AG04450 (cell line): ENCODE results near the gene CTTNBP2. TPM values are rescaled to one million over a fixed set of nuclear protein-coding genes. Genes with fewer than 3 reads are reported as not detected.

Source experiments
- CTCF ChIA-PET: fragments of 300-600, 350-600 bp; formaldehyde crosslinking; extraction: SDS; loops from one replicate; lab custom pipeline; 2022; ENCODE audit warnings: antibody characterized with exemption, inconsistent platforms; lab: Charles Lee
- POLR2A ChIA-PET: fragments of 350-600 bp; formaldehyde crosslinking; extraction: SDS; loops from one replicate; lab custom pipeline; 2021; ENCODE audit warnings: antibody characterized with exemption, inconsistent platforms; lab: Yijun Ruan, JAX
- DNase-seq: peaks from one replicate; pipeline ENCODE4 v3.0.0-alpha.2; 2011; ENCODE audit warnings: low read depth, low spot score
- H3K27ac ChIP-seq: one replicate; pipeline ENCODE4 v1.5.1; 2012; ENCODE audit warnings: low read depth, low read length, control low read depth
- H3K27me3 ChIP-seq: one replicate; pipeline ENCODE4 v1.6.0; 2012; ENCODE audit warnings: low read length; ENCODE audit not compliant: control insufficient read depth, insufficient read depth
- H3K4me3 ChIP-seq: 2 replicates; pipeline ENCODE4 v1.5.1; 2011; ENCODE audit warnings: mild to moderate bottlenecking, low read depth, low read length, control low read depth
- H3K9me3 ChIP-seq: 2 replicates; pipeline ENCODE4 v1.5.1; 2012; ENCODE audit warnings: low read length; ENCODE audit not compliant: control insufficient read depth, insufficient read depth
- polyA plus RNA-seq: library from polyadenylated mRNA; depleted of rRNA; stranded (reverse); fragments of >200 nt; gene quantifications from 2 replicates; pipeline ENCODE4 v1.2.3, GENCODE V29; 2011
- TF ChIP-seq, protein P1 (sequence below): IDR thresholded peaks from 2 replicates; pipeline ENCODE4 v1.5.1; 2011; ENCODE audit warnings: low read depth, low read length, control low read depth, inconsistent platforms

CTTNBP2 gene
- polyA plus RNA-seq, 1 experiment: 14.4 TPM

DNA sequence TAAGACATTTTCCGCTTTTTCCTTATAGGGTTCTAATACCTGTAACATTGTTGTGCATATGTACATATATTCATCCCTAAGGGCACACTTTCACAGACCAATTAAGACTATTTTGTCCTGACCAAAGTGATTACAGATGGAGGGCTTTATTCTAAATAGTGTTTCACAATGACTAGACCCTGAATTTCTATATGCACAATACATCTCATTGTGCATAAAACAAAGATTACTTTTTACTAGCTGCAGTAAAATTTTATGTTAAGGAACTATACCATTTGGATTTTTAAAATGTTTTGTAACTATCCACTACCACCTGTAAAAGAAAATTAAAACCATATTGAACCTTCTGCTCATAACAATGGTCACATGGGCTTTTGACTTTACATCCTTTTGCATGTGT is 87.8 kb downstream of the CTTNBP2 start:
- TF ChIP-seq, protein P1, sequence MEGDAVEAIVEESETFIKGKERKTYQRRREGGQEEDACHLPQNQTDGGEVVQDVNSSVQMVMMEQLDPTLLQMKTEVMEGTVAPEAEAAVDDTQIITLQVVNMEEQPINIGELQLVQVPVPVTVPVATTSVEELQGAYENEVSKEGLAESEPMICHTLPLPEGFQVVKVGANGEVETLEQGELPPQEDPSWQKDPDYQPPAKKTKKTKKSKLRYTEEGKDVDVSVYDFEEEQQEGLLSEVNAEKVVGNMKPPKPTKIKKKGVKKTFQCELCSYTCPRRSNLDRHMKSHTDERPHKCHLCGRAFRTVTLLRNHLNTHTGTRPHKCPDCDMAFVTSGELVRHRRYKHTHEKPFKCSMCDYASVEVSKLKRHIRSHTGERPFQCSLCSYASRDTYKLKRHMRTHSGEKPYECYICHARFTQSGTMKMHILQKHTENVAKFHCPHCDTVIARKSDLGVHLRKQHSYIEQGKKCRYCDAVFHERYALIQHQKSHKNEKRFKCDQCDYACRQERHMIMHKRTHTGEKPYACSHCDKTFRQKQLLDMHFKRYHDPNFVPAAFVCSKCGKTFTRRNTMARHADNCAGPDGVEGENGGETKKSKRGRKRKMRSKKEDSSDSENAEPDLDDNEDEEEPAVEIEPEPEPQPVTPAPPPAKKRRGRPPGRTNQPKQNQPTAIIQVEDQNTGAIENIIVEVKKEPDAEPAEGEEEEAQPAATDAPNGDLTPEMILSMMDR: no peak
- CTCF ChIA-PET: no interaction called here

DNA sequence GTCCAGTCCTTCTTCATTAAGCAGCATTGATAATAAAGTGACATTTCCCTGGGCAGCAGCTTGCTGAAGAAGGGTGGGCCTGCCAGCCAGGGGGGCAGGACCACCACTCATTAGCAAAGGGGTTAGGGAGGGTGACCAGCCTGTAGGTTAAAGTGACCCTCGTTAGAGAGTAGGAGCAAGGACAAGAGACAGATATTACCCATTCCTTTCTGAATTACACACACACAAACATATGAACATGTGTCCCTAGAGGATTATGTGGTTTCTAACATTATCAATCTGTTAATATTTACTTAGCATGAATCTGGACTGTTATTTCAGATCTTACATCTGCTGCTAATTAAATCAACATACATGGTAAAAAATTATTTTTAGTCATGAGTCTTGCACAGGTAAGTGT is 88.9 kb downstream of the CTTNBP2 start:
- Histone ChIP-seq H3K9me3 (no peaks in the 10 kb centered on the region), H3K4me3 (no peak overlapping the region), H3K27ac (no peak overlapping the region), H3K27me3 (no peaks in the 10 kb centered on the region)
- no peak for DNase-seq
- ChIA-PET POLR2A (no interaction called here), CTCF (no interaction called here)
- TF ChIP-seq, protein P1: no peak

More for the DNA sequence above, 87.8 kb downstream of the CTTNBP2 start:
- no peak for DNase-seq
- POLR2A ChIA-PET: no interaction called here
- Histone ChIP-seq H3K9me3 (no peaks in the 10 kb centered on the region), H3K27ac (no peak overlapping the region), H3K27me3 (no peaks in the 10 kb centered on the region), H3K4me3 (no peak overlapping the region)

DNA sequence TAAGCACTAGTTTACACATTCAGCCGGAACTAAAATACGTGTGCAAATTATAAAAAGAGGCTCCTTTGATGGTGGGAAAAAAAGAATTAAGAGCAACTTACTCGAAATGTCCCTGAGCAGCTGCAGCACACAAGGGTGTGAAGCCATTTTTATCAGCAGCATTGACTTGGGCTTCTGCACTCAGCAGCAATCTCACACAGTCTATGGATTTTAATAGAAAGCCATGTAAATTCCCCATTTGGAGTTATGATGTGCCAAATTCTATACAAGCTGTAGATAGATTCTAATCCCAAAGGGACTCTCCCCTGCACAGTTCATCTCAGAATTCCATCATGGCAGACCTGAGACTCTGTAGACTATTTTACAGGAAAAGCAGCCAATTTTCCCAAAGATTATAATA is 90.5 kb downstream of the CTTNBP2 start:
- ChIA-PET POLR2A (no interaction called here), CTCF (no interaction called here)
- Histone ChIP-seq H3K9me3 (no peaks in the 10 kb centered on the region), H3K27me3 (no peaks in the 10 kb centered on the region), H3K27ac (no peak overlapping the region), H3K4me3 (no peak overlapping the region)
- TF ChIP-seq, protein P1: no peak
- no peak for DNase-seq

DNA sequence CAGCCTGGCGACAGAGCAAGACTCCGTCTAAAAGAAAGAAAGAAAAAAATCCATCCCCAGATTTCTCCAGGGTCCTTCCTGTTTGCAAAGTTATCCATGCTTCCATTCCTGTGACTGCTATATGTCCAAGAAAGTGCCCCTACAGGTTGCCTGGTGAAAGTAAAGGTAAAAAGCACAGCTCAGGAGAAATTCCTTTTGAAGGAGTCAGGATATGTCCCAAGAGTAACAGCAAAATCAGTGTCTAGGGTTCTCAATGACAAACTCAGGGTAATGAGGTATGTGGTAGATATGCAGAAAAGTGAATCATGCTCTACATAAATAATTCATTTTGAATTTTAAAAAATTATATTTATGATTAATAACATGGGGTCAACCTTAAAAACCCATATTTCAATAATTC is 91.5 kb downstream of the CTTNBP2 start:
- Histone ChIP-seq H3K4me3 (no peak overlapping the region), H3K9me3 (no peaks in the 10 kb centered on the region), H3K27me3 (no peaks in the 10 kb centered on the region), H3K27ac (no peak overlapping the region)
- no peak for DNase-seq
- ChIA-PET CTCF (no interaction called here), POLR2A (no interaction called here)
- TF ChIP-seq, protein P1: no peak

DNA sequence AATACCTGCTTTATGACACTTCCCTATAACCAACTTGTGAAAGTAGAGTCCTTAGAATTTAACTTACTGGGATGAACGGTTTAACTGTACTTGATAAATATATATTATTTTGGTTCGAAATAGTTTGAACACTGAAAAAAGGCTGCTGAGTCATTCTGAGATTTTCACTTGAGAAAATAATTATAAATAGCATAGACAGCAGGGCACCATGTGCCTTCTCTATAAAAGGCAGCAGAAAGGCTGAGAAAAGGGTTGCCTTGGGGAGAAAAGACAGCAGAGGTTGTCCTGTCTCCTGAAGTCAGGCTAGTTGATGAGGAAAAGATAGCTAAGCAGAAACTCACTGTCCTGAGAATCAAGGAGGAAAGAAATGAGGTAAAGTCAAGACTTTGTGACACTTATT is 92.4 kb downstream of the CTTNBP2 start:
- ChIA-PET POLR2A (no interaction called here), CTCF (no interaction called here)
- DNase-seq: no peak
- Histone ChIP-seq H3K9me3 (no peaks in the 10 kb centered on the region), H3K27me3 (no peaks in the 10 kb centered on the region), H3K27ac (no peak overlapping the region), H3K4me3 (no peak overlapping the region)
- TF ChIP-seq, protein P1: no peak
